Medulla oblongata (tissue), 1 donor: ENCODE results near the gene CAP1.
A peak's percentile ranks its signal among the peaks of the same experiment; 100 is the strongest.
"Not testable (repeated sequence)": the region's sequence is repeated elsewhere in the genome, so short reads cannot be mapped to it uniquely, and the experiment has no call there.

Source experiments
- DNase-seq: peaks from one replicate; pipeline ENCODE4 v3.0.0-alpha.2; 2015; ENCODE audit errors: extremely low spot score

The CAP1 gene, protein sequence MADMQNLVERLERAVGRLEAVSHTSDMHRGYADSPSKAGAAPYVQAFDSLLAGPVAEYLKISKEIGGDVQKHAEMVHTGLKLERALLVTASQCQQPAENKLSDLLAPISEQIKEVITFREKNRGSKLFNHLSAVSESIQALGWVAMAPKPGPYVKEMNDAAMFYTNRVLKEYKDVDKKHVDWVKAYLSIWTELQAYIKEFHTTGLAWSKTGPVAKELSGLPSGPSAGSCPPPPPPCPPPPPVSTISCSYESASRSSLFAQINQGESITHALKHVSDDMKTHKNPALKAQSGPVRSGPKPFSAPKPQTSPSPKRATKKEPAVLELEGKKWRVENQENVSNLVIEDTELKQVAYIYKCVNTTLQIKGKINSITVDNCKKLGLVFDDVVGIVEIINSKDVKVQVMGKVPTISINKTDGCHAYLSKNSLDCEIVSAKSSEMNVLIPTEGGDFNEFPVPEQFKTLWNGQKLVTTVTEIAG

GRCh38 chr1:40040511-40041465, at the start of gene CAP1:
TSS of gene CAP1 (plus strand) at chr1:40040729. CDS start at chr1:40059347, 18,618 bp downstream.
- peak; percentile 99 for DNase-seq

GRCh38 chr1:39992234-39992633, 48.3 kb upstream of the CAP1 start:
- no peak for DNase-seq

DNA sequence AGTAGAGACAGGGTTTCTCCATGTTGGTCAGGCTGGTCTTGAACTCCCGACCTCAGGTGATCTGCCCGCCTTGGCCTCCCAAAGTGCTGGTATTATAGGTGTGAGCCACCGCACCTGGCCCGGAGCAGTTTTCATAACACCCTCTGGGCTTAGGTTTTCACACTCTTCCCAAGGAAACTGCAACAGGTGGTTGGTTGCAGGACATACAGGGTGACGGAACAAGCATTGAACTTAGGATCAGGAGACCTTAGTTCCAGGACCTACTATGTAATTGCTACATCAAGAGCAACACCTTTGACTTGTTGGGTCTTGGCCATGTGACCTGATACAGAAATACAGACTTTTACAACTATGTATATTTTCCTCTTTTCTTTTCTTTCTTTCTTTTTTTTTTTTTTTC, 47.6 kb upstream of the CAP1 start:
- no peak for DNase-seq

DNA sequence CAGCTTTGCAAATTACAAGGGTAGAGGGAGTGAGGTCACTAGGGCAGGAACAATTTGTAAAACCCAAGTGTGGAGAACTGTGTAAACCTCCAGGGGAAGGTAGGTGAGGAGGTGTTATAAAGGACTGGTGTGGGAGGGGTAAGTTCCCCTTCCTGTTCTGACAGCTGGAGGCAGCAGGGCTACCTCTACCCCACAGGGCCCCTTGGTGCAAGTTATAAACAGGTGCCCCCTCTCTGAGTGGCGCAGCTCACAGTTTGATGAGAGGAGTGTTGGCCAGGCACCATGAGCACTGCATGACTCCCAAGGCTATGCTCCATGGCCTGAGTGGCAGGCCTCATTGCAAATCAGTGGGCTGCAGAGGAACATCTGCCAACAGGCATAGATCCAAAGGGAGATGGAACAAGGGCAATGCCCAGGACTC, 44.5 kb upstream of the CAP1 start:
- no peak for DNase-seq

DNA sequence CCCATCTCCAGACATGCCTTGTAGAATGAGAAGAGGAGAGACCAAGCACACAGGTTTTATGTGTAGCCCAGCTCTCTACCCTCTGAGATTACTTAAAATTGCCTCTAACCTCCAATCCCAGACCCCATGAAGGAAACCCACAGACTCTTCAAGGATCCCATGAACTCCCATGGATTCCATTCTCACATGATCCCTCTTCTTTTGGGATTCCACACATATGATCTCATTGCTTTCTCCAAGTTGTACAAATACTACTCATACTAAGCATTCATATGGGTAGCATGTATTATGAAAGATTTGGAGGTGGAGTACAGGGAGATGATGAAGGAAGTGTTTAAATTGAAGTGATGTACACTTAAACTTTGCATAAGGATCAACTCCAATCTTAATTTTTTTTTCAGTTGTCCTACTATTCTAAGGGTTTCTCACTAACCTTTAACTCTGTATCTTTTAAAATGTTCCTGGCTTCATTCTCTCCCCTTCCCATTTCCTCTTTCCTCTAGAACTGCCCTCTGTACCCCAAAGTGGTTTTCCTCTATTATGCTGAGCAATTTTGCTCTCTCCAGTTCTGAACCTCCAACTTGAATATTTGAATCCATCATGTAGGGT, 44.0 kb upstream of the CAP1 start:
- DNase-seq: no peak

GRCh38 chr1:40001456-40001855, 39.1 kb upstream of the CAP1 start:
- no peak for DNase-seq

DNA sequence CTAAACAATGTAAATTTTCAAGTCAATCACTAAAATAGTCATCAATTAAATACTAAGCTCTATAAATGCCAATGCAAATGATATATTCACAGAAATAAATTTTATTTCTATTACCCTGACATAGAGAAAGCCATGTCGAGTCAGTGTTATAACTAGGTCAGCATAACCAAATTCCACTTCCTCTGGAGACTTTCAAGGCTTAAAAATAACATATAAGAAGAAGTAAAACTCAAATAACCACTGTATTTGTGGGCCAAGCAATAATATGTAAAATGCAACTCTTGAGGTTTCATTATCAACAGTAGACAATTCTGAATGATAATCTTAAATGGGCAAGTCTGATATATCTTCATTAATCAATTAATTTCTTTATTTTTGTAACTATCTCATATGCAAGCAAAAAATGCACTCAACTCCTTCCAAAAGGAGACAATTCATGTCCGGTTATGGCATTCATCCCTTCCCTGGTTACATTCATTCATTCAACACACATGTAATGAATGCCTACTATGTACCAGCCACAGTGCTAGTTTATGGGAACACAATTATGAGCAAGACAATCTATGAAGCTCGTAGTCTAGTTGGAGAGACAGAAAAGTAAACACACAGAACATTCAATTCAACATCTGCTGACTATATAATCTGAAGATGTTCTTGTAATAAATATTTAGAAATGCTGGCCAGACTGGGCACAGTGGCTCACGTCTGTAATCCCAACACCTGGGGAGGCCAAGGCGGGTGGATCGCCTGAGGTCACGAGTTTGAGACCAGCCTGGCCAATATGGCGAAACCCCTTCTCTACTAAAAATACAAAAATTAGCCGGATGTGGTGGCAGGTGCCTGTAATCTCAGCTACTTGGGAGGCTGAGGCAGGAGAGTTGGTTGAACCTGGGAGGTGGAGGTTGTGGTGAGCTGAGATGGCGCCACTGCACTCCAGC, 37.1 kb upstream of the CAP1 start:
- peak; percentile 15 for DNase-seq

DNA sequence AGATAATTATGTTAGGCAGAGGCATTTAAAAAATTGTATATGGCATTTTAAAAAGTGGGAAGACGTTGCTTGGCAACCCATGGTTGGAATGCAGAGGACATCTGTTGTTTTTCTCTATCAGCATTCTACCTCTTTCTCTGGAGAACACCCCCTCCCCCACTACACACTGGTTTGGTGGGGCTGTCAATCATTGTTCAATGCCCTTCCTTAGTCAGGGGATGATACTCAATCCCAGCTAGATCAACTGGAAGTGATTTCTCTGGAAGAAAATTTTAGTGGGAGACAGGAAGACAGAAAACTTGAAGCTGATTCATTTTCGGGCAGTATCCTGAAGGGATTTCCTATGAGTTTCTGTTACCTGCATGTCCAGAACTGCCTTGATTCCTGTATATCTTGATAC, 35.7 kb upstream of the CAP1 start:
- DNase-seq: no peak

GRCh38 chr1:40007481-40008034, 33.0 kb upstream of the CAP1 start:
- not testable (repeated sequence) for DNase-seq

GRCh38 chr1:40011198-40011597, 29.3 kb upstream of the CAP1 start:
- no peak for DNase-seq

DNA sequence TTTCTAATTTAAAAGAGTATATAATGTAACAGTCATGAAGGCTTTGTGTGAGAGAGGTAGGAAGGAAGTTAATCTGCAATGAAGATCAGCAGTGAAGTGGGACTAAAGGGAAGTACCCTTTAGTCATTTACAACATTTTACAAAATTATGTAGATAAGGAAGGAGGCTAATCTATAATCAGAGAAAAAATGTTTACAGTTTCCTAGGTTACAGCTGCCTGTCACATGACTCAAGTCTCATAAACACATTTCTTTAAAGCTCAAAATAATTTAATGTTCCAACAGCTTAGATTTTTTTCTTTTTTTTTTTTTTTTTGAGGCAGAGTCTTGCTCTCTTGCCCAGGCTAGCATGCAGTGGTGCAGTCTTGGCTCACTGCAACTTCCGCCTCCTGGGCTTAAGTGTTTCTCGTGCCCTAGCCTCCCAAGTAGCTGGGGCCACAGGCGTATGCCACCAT, 26.2 kb upstream of the CAP1 start:
- no peak for DNase-seq

DNA sequence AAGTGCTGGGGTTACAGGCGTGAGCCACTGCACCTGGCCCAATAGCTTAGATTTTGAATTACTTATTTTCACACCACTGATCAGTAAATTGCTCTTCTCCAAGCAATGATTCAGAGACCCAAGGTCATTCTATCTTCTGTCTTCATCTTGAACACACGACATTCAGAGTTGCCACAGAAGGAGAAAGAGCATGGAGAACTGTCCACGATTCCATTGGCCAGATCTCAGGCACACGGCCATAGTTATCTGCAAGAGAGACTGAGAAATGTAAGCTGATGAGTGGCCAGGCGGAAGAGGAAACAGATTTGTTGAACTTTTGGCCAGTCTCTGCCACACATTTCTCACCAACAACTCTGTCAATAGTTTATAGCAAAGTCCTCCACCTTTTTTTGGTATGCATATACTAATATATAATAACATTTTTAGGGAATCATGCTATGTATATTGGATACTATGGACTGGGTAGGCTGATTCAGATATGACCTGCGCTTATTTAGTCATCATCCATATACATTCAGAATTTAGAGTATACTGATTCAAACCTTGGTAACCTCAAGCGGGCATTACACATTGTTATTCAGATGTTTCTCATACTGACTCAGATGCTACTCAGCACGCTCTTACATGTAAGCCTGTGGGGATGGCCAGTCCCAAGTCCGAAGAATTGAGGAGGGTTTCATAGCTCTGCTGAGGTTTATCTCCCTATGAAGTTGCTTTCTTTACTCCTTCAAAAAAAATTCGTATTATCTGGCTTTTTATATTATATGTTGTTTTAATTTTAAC, 25.5 kb upstream of the CAP1 start:
- no peak for DNase-seq

GRCh38 chr1:40017951-40018575, 22.5 kb upstream of the CAP1 start:
- no peak for DNase-seq

GRCh38 chr1:40020447-40021085, 20.0 kb upstream of the CAP1 start:
- no peak for DNase-seq

DNA sequence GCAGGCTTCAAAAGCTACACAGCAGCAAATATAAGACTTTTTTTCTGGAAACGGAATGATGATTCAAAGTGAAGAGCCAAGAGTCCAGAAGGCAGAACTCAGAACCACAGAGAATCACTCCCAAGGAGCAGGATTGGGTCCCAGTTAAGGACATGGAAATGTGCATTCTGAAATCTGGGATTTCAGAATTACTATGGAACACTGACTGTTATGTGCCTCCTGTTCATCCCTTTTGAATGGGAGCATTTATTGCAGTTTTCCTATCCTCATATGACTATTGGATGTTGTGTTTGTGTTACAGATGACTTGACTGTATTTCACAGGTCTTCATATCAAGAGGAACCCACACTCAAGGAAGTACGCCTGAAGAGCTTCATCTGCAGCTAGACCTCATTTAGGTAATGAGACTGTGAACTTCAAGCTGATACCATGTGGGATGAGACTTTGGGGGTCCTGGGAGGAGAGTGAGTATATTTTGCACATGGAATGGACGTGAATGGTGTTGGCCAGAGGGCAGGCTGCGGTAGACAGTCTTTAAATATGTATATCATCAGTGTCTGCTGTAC, 17.1 kb upstream of the CAP1 start:
- DNase-seq: no peak

DNA sequence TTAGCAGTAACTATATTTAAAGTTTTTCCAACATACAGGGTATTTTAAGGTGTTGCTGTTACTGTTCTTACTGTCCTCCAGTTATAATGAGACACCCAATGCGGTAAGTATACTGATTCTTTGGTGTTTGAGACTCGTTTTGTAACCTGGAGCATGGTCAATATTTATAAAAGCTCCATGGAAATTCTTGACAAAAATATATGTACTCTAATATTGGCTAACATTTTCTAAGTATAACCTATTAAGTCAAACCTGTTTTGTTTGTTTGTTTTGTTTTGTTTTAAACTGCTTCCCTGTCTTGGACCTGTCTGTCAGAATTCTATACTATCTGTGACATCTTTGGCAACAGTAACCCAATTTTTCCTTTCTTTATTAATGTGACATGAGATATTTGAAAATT, 15.9 kb upstream of the CAP1 start:
- DNase-seq: no peak

- no peak for DNase-seq
These were observed 12.9 kb upstream of the CAP1 start for GRCh38 chr1:40027647-40028046.

DNA sequence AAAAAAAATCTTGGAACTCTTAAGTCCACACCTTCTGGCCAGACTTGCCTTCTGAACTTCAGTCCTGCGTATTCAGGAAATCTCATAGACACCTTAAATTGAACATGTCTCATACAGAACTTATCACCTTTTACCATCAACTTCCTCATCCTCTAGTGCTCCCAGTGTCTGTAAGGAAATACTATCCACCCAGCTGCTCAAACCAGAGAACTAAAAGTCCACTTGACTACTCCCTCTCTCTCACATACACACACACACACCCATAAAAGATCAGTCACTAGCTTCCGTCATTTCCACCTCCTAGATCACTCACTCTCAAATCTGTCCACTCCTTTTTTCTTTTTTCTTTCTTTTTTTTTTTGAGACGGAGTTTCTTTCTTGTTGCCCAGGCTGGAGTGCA, 10.9 kb upstream of the CAP1 start:
- no peak for DNase-seq
